Ascending aorta (tissue), 2 donors: Measurements from ENCODE around the gene STK24. TPM values are rescaled to one million over a fixed set of nuclear protein-coding genes. Genes with fewer than 3 reads are reported as not detected.
A peak's percentile ranks its signal among the peaks of the same experiment; 100 is the strongest.

Experiments
- DNase-seq, 2 donors: peaks; one replicate each; pipeline ENCODE4 v3.0.0-alpha.2; 2019; ENCODE audit warnings: low spot score in 2 of 2
- H3K27ac ChIP-seq, 2 donors: fragments of 200-600 bp; sonication (generic); one replicate each; pipeline ENCODE4 v1.5.1; 2016 to 2017; ENCODE audit warnings: mild to moderate bottlenecking in 1 of 2
- H3K27me3 ChIP-seq: fragments of 200-600 bp; sonication (generic); one replicate; pipeline ENCODE4 v1.5.1; 2017
- H3K36me3 ChIP-seq, 2 donors: fragments of 200-600 bp; sonication (generic); one replicate each; pipeline ENCODE4 v1.5.1; 2016
- H3K4me1 ChIP-seq, 2 donors: fragments of 200-600 bp; sonication (generic); one replicate each; pipeline ENCODE4 v1.5.1; 2016 to 2017; ENCODE audit warnings: mild to moderate bottlenecking in 1 of 2
- H3K4me3 ChIP-seq, 2 donors: fragments of 200-600 bp; sonication (generic); one replicate each; pipeline ENCODE4 v1.5.1; 2016 to 2017; ENCODE audit warnings: mild to moderate bottlenecking in 1 of 2
- H3K9me3 ChIP-seq, 2 donors: fragments of 200-600 bp; sonication (generic); one replicate each; pipeline ENCODE4 v1.5.1; 2016
- intact Hi-C: fragments of 100-400 bp; cut with DNase I; formaldehyde crosslinking; loops from one replicate; pipeline ENCODE4 v1.15.1; 2023
- total RNA-seq: library from RNA; depleted of rRNA; stranded (reverse); fragments of >200 nt; gene quantifications from one replicate; pipeline ENCODE4 v1.1.0, GENCODE V29; 2016
- TF ChIP-seq, protein P1 (sequence below), 3 experiments: fragments of 200-600 bp in 2 of 3; fragments of 450-650 bp in 1 of 3; sonication (generic) in 2 of 3; IDR thresholded peaks; one replicate each; pipeline ENCODE4 v1.5.1; 2016 to 2019; ENCODE audit warnings: antibody characterized with exemption in 3 of 3, mild to moderate bottlenecking in 1 of 3, moderate library complexity in 1 of 3

STK24 gene
- total RNA-seq, 1 donor from 2014 or later, result 35.4 TPM

DNA sequence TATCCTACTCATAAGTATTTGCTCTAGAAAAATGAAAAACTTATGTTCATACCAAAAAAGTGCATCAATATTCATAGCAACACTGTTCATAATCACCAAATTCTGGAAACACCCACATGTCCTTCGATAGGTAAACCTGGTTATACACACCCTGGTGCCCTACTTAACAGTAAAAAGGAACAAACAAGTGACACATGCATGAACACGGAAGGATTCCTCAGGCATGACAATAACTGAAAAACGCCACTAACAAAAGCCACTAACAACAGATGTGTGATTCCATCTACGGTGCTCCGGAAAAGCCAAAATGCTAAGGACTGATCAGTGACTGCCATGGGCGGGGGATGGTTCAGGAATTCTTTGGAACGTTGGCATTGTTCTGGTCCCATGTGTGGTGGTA lies 65.5 kb downstream of the STK24 start:
- peaks cover 7 to 30% of the 10 kb centered on the region in 2 donors for H3K4me1 ChIP-seq
- TF ChIP-seq, protein P1, sequence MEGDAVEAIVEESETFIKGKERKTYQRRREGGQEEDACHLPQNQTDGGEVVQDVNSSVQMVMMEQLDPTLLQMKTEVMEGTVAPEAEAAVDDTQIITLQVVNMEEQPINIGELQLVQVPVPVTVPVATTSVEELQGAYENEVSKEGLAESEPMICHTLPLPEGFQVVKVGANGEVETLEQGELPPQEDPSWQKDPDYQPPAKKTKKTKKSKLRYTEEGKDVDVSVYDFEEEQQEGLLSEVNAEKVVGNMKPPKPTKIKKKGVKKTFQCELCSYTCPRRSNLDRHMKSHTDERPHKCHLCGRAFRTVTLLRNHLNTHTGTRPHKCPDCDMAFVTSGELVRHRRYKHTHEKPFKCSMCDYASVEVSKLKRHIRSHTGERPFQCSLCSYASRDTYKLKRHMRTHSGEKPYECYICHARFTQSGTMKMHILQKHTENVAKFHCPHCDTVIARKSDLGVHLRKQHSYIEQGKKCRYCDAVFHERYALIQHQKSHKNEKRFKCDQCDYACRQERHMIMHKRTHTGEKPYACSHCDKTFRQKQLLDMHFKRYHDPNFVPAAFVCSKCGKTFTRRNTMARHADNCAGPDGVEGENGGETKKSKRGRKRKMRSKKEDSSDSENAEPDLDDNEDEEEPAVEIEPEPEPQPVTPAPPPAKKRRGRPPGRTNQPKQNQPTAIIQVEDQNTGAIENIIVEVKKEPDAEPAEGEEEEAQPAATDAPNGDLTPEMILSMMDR (IDR thresholded peaks at IDR 0.05), result no peak

DNA sequence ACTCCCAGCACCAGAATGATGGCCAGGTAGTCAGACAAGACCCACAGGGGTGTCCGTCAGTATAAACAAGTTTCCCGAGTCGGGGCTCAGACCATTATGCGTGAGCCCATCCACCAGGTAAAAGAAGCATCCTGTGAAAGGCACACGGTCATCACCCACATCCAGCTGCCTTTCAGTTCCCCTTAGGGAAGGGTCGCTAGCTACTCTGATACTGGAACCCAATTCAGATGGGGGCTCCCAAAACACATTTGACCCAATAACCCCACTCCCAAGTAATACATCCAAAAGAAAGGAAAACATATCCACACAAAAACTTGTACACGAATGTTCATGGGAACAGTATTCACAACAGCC lies 66.8 kb downstream of the STK24 start:
- peak in 1 of 2 donors; percentile 42 for DNase-seq
- H3K4me3 ChIP-seq, result no peak overlapping the region
- peak overlapping the region; percentile 53 to 71 for H3K27ac ChIP-seq
- H3K36me3 ChIP-seq, result no peaks in the 10 kb centered on the region
- TF ChIP-seq, protein P1 (IDR thresholded peaks at IDR 0.05), result no peak
- intact Hi-C loops, result no loop called here
- H3K27me3 ChIP-seq, result no peaks in the 10 kb centered on the region
- H3K9me3 ChIP-seq, result no peaks in the 10 kb centered on the region
- H3K4me1 ChIP-seq, result peaks cover 7 to 34% of the 10 kb centered on the region in 2 donors

More for the DNA sequence above, 65.5 kb downstream of the STK24 start:
- peak in 1 of 2 donors; percentile 25 for DNase-seq
- H3K27me3 ChIP-seq, result no peaks in the 10 kb centered on the region
- no peaks in the 10 kb centered on the region for H3K9me3 ChIP-seq
- no peak overlapping the region for H3K4me3 ChIP-seq
- H3K36me3 ChIP-seq, result no peaks in the 10 kb centered on the region
- intact Hi-C loops, result no loop called here
- H3K27ac ChIP-seq, result no peak overlapping the region

DNA sequence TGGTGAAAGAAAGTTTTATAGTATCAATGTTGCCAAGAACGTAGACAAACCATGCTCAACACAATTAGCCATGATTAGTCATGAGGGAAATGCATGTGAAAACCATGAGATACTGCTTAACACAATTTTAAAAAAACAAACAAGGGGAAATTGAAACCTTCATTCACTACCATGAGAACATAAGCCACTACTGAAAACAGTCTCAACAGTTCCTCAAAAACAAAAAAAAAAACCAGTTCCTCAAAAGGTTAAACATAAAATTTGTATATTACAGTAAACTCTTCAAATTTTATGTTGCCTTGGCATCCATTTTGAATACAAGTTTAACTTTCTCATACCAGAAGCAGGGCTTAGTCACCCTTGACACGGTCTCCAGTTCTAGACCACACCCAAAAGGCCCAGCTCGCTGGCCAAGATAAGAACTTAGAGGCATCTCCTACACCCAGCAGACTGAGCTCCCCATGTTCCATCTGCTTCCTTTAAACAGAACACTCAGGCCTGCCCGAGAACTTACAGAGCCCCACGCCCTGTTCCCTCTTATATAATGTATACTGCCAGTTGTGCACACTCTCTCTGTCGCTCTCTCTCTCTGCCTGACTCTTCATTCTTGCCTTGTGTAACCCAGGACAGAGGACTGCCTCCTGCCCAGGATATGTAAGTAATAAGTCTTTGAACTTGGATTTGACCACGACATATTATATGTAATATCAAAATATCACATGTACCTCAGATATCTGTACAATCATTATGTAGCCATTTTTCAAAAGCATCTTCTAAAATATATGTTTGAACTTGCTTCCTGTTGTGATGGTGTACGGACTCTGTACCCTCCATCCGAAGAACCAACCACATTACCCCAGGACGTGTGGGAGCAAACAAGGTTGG lies 67.4 kb downstream of the STK24 start:
- no peaks in the 10 kb centered on the region for H3K9me3 ChIP-seq
- intact Hi-C loops, result loop anchor here (5.0 kb wide), 1 partner anchor 58 kb away; no protein-coding TSS in a partner anchor
- no peaks in the 10 kb centered on the region for H3K27me3 ChIP-seq
- DNase-seq, result peak; percentile 33 to 80
- H3K27ac ChIP-seq, result peak overlapping the region; percentile 53 to 71
- no peak overlapping the region for H3K4me3 ChIP-seq
- peaks cover 7 to 34% of the 10 kb centered on the region in 2 donors for H3K4me1 ChIP-seq
- no peaks in the 10 kb centered on the region for H3K36me3 ChIP-seq
- TF ChIP-seq, protein P1 (IDR thresholded peaks at IDR 0.05), result no peak

DNA sequence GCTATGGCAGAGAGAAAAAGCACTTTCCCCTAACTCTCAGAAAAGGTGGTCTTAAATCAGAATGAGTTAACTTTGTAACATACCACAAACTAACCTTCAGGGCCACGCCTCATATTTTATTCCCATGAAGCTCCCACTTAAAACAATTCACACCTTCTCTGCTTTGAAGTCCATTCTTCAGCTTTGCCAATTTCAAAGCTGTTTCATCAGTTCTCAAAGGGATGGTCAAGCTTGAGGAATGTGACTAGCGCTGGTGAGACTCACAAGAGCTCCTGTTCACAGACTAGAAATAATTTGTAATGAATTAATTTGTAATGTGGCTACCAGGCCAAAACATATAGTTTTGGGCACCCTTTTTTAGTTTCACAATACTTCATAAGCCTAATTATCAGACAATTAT lies 68.2 kb downstream of the STK24 start:
- TF ChIP-seq, protein P1 (IDR thresholded peaks at IDR 0.05), result no peak
- H3K9me3 ChIP-seq, result no peaks in the 10 kb centered on the region
- H3K36me3 ChIP-seq, result no peaks in the 10 kb centered on the region
- intact Hi-C loops, result loop anchor here (5.0 kb wide), 1 partner anchor 59 kb away; no protein-coding TSS in a partner anchor
- DNase-seq, result peak in 1 of 2 donors; percentile 24
- no peaks in the 10 kb centered on the region for H3K27me3 ChIP-seq
- peaks cover 12 to 40% of the 10 kb centered on the region in 2 donors for H3K4me1 ChIP-seq
- H3K4me3 ChIP-seq, result no peak overlapping the region
- H3K27ac ChIP-seq, result peak overlapping the region; percentile 53 to 71

DNA sequence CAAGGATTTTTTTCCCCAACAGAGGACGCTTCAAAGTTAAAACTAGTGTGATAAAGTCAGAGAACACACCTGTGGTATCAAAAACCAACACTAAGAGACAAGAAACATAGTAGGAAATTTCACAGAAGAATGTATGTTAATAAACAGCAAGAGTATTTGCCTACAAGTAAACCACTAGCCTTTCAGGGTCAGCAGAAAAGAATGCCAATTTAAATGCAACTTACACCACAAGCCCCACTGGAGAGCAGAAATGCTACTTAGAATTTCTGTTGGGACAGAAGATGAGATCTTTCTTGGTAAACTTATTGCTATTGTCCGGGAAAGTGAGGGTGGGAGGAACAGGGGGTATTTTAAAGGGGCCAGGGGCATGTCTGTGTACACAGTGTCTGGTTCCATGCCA lies 68.6 kb downstream of the STK24 start:
- H3K4me3 ChIP-seq, result no peak overlapping the region
- intact Hi-C loops, result loop anchor here (5.0 kb wide), 1 partner anchor 59 kb away; no protein-coding TSS in a partner anchor
- H3K4me1 ChIP-seq, result peaks cover 12 to 42% of the 10 kb centered on the region in 2 donors
- TF ChIP-seq, protein P1 (IDR thresholded peaks at IDR 0.05), result no peak
- no peak for DNase-seq
- H3K9me3 ChIP-seq, result no peaks in the 10 kb centered on the region
- H3K36me3 ChIP-seq, result no peaks in the 10 kb centered on the region
- H3K27me3 ChIP-seq, result no peaks in the 10 kb centered on the region
- H3K27ac ChIP-seq, result peak overlapping the region; percentile 53 to 71
